Right ventricle myocardium inferior (tissue), 1 donor: ENCODE data around the gene GRB10. TPM values are rescaled to one million over a fixed set of nuclear protein-coding genes. Genes with fewer than 3 reads are reported as not detected.

Source experiments
- ATAC-seq: fragments of 200-7000 bp; cut with Tn5 transposase; one replicate; pipeline ENCODE4 v1.9.1; 2020; ENCODE audit warnings: mild to moderate bottlenecking, moderate library complexity
- DNase-seq: peaks from one replicate; pipeline ENCODE4 v3.0.0; 2021; ENCODE audit errors: missing footprints
- intact Hi-C: fragments of 100-400 bp; cut with DNase I; formaldehyde crosslinking; loops from one replicate; pipeline ENCODE4 v1.11.0; 2022
- total RNA-seq: library from RNA; stranded (reverse); fragmentation: NEBNext Ultra II Directional; extraction: Animal tissue kit (Norgen Biotek cat#: 25700); gene quantifications from one replicate; pipeline ENCODE4 v1.2.1, GENCODE V29; 2021
- donor health status: DM: no; HTN: yes; CAD: no; lungs with severe emphysema.

Gene GRB10
- total RNA-seq, 1 donor from 2014 or later, result 34.7 TPM

GRCh38 chr7:50656141-50656895, 126.4 kb downstream of the GRB10 start:
- ATAC-seq (no peak), DNase-seq (no peak)
- intact Hi-C loops, result no loop called here

- ATAC-seq (no peak), DNase-seq (no peak)
- intact Hi-C loops, result no loop called here
Measured at GRCh38 chr7:50655490-50655889, 127.2 kb downstream of the GRB10 start.

GRCh38 chr7:50655020-50655419, 127.7 kb downstream of the GRB10 start:
- intact Hi-C loops, result no loop called here
- no peak for ATAC-seq
- DNase-seq, result no peak

DNA sequence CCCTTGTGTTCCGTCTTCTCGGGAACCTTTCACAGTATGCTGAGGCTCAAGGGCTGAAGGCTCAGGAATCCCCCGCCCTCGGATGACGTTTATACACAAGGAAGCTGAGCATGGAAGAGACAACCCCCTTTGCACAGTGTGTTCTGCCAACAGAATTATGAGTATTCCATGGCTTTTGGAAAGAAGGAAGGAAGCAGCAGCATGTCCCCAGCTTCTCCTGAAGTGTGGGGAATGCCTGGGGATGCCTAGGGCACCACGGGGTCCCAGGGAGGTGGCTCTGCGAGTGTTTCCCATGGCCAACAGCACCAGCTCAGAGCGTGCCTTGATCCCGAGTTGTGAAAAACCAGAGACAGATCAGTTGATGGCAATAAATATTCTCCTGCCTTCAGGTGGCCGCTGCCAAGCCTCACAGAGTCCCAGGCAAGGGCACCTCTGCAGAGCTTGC, 128.7 kb downstream of the GRB10 start:
- no peak for DNase-seq
- intact Hi-C loops, result no loop called here
- peak; percentile 82 for ATAC-seq

- DNase-seq (no peak), ATAC-seq (peak; percentile 82)
- intact Hi-C loops, result no loop called here
Measured at GRCh38 chr7:50653126-50653864, 129.4 kb downstream of the GRB10 start.

DNA sequence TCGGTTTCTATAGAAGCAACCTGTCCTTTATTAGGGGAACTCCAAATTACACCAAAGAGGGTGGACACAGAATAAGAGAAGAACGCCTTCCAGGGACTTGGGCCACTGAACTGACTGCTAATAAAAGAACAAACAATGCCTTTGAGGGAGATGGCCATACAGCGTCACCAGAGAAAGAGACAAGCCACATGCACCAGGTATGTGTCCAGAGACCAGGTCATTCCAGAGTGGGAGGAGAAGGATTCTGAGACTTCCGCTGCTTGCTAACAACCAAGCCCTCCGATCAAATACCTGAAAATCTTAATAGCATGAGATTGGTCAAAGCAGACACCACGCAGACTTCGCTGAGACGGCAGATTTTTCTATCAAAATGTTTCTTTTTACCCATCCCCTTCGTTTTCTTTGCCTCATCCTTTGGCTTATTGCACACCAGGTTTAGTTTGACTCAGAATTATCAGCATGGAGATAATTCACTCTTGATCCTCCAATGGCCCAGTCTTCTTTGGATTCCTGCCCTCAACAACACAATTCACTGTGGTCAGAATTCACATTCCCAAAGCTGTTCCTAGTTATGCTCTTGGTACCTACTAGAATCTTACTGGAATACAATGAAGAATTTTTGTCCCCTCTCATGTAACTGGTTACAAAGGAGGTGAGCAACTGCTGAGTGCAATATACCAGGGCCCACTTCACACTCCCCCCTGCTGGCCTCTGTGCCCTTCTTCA, 130.1 kb downstream of the GRB10 start:
- ATAC-seq (no peak), DNase-seq (no peak)
- intact Hi-C loops, result no loop called here

GRCh38 chr7:50651271-50651989, 131.3 kb downstream of the GRB10 start:
- ATAC-seq, result no peak
- intact Hi-C loops, result no loop called here
- no peak for DNase-seq

DNA sequence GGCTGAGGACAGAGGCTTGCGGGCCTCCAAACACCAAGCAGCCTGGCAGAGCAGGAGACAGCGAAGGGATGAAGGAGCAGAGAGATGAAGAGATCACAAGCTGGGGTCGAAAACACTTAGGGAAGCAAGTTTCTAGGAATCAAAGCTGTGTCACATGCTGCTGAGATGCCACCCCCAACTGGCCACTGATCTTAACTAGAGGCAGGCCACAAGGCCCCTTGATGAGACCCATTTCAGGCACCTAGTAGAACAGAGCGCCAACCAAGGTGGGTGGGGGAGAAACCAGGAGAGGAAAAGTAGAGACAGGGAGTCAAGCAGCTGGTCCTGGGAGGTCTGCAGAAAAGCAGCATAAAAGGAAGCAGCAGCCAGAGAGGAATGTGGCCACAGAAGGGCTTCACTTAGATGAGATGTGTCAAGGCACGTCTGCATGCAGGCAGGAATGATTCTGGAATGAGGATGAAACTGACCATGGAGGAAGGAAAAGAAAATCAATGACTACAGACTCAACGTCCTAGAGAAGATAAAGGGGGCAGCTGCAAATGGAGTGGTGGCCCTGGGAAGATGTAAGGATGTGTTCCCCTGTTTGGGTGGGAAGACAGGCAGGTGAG, 132.5 kb downstream of the GRB10 start:
- intact Hi-C loops, result no loop called here
- no peak for ATAC-seq

GRCh38 chr7:50649259-50649885, 133.3 kb downstream of the GRB10 start:
- no peak for DNase-seq
- intact Hi-C loops, result no loop called here
- ATAC-seq, result no peak

More for the DNA sequence above, 132.5 kb downstream of the GRB10 start:
- no peak for DNase-seq

- DNase-seq (no peak), ATAC-seq (no peak)
- intact Hi-C loops, result no loop called here
Measured at GRCh38 chr7:50648570-50649169, 134.0 kb downstream of the GRB10 start.

GRCh38 chr7:50648076-50648475, 134.6 kb downstream of the GRB10 start:
- DNase-seq, result no peak
- intact Hi-C loops, result no loop called here
- no peak for ATAC-seq

DNA sequence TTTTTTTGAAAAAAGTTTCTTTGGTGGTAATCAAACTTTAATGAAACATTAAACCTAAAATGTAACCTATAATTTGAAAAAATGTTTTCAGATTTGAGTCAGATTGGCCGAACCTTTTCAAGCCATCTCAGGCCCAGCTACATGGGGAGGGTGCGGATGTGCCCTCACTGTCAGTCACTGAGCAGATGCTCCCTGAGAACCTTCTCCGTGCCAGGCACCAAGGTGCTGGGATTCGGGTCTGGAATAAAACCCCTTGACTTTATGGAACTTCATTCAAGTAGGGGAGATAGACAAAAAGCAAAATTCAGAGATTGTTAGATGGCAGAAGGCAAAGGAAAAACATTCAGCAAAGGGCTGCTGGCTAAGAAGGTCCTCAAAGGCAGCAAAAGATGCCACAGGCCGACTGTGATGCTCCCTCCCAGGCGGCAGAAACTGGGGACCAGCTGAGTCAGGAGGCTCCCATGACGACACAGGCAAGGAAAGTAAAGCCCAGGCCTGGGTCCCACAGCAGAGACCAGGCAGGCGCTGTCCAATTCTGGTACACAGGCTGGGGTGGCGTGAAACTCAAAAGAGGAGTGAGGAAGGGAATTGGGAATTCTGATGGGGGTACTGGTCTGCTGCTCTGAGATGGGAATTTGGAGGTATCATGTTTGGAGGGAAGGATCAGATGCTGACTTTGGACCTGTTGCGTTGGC, 135.3 kb downstream of the GRB10 start:
- intact Hi-C loops, result no loop called here
- ATAC-seq, result no peak
- no peak for DNase-seq

DNA sequence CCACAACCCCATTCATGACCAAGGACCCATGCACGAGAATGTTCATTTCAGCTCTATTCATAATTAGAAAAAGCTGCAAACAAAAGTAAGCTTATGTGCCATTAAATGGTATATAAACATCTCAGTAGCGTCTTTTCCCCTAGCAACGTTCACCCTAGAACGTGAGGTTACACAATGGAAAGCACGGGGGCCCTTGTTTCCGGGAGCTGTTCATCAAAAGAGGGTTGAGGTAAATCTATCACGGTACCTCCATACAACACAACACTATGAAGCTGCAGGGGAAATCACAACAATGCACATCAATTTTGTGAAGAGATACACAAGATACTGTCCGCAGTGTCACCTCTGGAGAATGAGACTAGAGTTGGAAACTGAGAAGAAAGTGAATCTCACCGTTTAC, 136.6 kb downstream of the GRB10 start:
- DNase-seq (no peak), ATAC-seq (no peak)
- intact Hi-C loops, result no loop called here

- ATAC-seq (no peak), DNase-seq (no peak)
- intact Hi-C loops, result no loop called here
Measured at GRCh38 chr7:50645186-50645585, 137.5 kb downstream of the GRB10 start.

DNA sequence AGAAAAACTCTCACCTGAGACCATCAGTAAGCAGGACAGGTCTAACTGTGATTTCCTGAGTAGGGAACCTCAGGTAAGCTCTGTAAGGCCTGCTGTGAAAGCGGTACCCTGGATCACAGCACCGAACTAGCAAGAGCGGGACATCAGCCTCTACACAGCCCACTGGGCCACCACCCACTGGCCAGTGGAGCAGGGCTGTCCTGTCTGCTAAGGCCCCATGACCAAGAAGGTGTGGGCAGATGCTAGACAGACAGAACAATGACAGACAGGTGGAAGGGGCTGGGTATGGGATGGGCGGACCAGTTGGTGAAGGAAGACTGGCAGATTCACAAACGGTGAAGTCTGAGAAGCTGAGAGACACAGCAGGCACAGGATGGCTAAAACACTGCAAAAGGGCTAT, 138.1 kb downstream of the GRB10 start:
- ATAC-seq (no peak), DNase-seq (no peak)
- intact Hi-C loops, result no loop called here

- DNase-seq, result no peak
- intact Hi-C loops, result no loop called here
- ATAC-seq, result no peak
Measured at GRCh38 chr7:50644114-50644513, 138.6 kb downstream of the GRB10 start.
